ENCODE results near the gene PLA2G6. TPM values are rescaled to one million over a fixed set of nuclear protein-coding genes. Genes with fewer than 3 reads are reported as not detected.

PLA2G6 gene
- total RNA-seq, 1 experiment from 2014 or later = 13.4 TPM

DNA sequence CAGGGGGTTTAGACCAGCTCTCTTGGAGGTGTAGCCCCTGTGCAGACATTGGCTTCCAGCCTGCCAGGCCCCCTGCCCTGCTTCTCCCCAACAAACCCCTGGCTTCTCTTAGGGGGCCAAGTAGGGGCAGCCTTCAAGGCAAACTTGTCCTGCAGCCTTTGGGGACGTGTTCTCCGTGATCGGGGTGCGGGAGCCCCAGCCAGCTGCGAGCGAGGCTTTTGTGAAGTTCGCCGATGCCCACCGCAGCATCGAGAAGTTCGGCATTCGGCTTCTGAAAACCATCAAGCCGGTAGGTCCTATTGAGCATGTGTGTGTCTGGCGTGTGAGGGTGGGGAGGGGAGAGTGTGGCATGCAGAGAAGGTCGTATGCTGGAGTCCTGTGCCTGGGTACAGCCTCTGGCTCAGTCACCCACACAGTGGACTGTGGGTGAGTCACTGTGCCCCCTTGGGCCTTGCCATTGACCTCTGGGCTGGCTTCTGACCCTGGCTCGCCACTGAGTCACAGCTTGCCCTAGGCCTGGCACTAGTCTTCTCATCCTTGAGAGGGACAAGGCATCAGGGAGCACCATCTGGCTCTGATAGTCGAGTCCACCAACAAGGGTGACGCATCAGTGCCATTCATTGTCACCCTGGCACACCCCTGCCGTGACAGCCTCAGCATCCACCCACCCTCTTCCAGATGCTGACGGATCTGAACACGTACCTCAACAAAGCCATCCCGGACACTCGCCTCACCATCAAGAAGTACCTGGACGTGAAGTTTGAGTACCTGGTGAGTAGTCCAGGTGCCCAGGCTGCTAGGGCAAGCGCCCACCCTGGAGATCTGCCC is 109.1 kb downstream of the PLA2G6 start:
- no peak for DNase-seq (ENCODE audit: low read depth)
- in situ Hi-C loops (cut with HindIII; ENCODE audit: low pct_unique_long_range_greater_than_20kb, low sequenced_read_pairs) = no loop called here

DNA sequence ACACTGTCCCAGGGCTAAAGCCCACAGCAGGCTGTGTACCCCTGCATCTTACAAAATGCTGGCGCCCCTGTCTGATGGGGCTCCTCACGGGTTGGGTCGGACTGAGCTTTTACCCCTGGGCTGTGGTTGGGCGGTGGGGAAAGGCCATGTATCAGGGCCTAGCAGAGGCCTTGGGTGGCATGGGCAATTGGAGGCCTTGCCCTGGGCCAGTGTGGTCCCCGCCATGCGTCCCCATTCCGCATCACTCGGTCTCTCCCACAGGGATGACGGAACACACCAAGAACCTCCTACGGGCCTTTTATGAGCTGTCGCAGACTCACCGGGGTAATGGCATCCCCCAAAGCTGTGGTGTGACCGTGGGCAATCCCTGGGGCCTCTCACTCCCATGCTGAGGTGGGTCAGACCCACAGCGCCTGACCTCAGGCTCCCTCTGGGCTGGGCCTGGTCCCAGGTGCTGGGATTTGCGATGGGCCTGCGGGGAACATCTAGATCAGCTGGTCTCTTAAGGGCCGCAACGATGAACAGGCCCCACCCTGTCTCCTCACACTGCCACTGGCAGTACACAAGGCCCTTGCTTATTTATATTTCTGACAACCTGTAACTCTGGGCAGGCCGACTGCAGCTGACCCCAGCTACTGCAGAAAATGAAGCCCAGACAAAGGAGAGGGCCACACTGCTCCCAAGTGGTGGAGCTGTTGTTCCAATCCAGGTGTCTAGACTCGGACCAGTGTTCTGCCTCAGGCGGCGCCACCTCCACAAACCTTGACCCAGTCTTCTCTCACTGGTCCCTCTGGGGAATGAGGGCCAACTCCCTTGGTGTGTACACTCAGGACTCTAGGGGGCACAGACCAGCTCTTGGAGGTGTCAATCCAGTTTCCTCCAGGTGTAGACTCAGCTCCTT is 110.0 kb downstream of the PLA2G6 start:
- DNase-seq (ENCODE audit: low read depth) = no peak
- in situ Hi-C loops (cut with HindIII; ENCODE audit: low pct_unique_long_range_greater_than_20kb, low sequenced_read_pairs) = no loop called here

DNA sequence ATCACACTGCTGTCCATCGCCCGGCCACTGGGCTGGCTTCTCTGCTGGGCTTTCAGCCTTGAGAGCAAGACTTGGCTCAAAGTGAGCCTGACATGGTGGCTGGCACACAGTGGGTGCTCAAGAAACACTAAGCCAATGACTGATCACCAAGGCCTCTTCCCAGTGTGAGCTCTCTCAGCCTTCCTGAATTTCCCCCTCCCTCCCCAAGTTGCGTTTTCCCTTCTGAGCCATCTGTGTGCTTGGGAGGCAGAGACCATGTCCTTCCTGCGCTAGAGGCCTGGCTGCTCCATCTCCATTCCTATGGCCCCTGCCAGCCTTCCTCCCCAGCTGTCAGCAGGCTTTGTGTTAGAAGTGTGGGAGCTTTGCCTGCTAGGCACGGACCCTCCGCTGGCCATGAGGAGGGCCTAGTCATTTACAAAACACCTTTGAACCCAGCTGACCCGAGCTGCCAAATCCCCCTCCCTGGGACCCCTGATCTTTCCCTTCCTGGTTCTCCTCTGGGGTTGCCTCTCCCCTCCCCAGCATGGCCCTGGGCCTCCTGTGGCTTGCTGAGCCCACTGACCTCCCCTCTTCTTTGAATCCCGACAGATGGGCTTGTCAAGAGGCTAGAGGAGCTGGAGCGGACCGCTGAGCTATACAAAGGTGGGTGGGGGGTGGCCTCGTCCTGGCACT is 111.2 kb downstream of the PLA2G6 start:
- in situ Hi-C loops (cut with HindIII; ENCODE audit: low pct_unique_long_range_greater_than_20kb, low sequenced_read_pairs) = no loop called here
- no peak for DNase-seq (ENCODE audit: low read depth)

DNA sequence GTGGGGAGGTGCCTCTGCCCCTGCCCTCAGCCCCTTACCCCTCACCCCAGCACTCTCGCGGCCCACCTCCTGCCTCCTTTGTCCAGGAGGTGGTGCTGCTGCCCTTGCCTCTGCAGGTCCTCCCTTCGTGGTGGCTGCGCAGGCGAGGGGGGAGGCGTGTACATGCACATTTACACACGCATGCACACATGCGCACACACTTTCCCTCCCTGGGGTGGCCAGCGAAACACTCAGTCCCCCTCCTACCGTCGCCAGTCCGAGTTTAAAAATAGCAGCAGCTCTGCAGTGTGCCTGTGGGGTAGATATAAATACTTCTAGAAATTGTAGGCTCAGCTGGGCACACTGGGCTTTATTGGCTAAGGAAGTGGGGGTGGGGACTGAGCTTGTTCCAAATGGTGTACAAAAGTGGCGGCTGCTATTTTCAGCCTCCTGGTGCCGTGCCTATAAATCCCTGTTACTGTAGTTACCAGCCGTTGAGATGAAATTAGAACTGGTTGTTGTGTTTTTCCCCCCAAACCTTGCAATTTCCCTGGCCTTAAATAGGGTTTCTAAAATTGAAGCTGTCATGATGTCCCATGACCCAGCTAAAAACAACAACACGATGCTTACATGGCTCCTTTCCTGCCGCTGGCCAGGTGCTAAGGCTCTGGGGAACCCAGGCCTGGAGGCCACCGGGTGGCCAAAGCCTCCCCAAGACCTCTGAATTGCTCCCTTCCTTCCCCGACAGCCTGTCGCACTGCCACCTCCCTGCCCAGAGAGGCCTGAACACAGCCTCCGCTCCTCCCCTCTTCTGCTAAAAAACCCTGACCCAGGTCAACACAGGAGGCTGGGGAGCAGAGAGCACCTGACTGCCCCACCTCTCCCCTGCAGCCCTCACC is 112.0 kb downstream of the PLA2G6 start:
- in situ Hi-C loops (cut with HindIII; ENCODE audit: low pct_unique_long_range_greater_than_20kb, low sequenced_read_pairs) = no loop called here
- no peak for DNase-seq (ENCODE audit: low read depth)

DNA sequence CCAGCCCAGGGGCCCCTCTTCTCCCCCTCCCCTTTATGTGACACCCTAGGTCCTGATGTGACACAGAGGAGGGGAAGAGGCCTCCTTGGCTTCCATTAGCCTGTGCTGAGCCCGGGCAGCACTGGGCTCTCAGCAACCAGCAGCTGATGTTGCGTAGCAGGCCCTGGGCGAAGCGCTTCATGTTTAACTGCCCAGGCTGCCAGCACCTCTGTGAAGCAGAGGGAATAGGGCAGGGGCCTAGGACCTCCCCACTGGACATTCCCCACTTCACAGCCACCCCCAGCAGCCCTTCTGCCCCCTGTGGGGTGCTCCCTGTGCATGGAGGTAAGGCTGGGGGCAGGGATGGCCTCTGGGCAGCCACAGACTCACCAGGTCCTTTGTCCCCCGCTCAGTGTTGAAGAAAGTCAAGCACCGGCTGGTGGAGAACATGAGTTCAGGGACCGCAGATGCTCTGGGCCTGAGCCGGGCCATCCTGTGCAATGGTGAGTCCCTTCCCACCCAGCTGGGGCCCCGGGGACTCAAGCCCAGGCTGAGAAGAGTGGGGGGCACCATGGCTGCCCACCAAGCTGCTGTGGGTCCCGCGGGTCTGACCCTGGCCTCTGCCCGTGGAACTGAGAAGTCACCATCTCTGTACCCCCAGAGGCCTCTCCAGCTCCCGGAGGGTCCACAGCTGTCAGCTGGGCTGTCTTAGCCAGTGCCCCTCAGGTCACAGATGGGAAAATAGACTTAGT is 112.8 kb downstream of the PLA2G6 start:
- in situ Hi-C loops (cut with HindIII; ENCODE audit: low pct_unique_long_range_greater_than_20kb, low sequenced_read_pairs) = no loop called here
- no peak for DNase-seq (ENCODE audit: low read depth)

DNA sequence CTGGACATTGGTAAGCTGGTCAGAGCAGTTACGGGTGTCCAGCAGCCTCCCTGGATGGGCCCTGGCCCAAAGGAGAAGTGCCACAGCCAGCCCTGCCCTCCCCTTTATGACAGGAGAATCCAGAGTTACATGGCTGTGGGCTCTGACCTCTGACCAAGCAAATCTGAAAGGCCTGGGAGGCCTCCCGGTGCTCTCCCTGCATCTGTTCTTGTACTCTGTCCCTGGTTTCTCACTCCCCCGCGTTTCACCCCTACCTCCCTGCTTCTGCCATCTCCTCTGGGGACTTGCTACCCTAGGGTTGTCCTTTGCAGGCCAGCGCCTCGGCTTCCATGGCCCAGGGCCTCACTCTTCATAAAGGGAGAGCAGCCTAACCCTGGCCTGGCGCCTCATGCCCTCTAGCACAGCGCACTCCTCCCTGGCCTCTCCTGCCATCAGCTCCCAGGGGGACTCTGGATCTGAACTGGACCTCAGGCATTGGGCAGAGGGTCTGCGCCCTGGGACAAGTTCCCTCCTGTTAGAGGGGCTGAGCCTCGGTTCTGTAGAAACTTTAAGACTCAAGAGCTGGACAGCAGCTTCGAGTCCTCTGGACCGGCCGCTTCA is 113.8 kb downstream of the PLA2G6 start:
- in situ Hi-C loops (cut with HindIII; ENCODE audit: low pct_unique_long_range_greater_than_20kb, low sequenced_read_pairs) = no loop called here
- DNase-seq (ENCODE audit: low read depth) = no peak

DNA sequence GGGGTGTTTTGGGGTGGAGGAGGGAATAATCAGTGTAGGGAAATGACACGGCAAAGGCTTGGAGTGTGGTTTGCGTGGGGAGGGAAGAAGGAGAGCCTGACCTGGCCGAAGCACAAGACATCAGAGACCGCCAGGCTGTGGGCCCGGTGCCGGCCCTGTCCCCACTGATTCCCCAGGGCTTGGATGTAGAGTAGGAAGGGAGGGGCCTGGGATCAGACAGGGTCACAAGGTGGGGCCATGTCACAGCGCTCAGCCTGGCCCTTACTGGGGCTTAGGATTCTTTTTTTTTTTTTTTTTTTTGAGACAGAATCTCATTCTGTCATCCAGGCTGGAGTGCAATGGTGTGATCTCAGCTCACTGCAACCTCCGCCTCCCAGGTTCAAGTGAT is 114.6 kb downstream of the PLA2G6 start:
- in situ Hi-C loops (cut with HindIII; ENCODE audit: low pct_unique_long_range_greater_than_20kb, low sequenced_read_pairs) = no loop called here

DNA sequence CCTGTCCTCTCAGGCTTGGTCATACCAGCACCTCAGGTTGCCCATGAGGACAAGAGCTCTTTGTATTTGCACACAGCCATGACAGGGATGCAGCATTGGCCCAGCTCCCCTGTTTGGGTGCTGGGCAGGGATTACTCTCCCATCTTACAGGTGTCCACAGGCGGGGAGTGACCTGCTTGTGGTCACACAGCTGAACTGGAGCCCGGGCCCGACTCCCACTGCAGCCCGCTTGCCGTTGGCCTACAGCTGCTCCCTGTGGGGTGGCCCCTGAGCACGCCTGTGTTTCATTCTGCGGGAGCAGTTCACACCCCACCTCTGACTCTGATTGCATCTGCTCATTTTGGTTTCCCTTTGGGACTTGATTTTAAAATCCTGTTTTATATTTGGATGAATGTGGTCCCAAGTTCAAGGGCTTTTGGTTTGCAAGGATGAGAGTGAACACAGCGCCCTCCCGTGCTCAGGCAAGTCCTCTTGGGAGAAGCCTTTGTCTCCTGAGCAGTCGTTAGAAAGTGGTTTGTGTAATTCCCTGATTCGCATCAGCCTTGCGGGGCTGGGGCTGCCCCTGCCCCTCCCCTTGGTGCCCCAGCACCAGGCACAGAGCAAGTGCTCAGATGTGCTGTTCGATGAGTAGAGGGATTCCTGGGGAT is 115.1 kb downstream of the PLA2G6 start:
- in situ Hi-C loops (cut with HindIII; ENCODE audit: low pct_unique_long_range_greater_than_20kb, low sequenced_read_pairs) = no loop called here

More for the DNA sequence above, 114.6 kb downstream of the PLA2G6 start:
- DNase-seq (ENCODE audit: low read depth) = no peak

DNA sequence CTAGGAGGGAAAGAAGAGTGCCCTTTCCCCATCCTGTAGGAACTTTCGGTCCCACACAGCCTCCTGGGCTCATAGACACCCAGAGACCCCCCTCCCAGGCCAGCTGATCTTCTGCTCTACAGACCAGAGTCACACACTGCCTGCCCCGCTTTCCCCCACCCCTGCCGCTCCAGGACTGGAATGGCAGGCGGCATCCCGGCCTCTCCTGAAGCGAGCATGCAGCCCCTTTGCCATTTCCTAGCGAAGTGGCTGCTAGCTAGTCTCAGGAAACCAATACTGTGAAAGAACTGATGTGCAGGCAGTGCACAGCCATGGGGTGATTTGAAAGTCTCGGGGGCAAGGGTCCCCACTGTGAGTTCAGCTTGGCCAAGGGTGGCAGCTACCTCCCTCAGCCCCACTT is 116.1 kb downstream of the PLA2G6 start:
- in situ Hi-C loops (cut with HindIII; ENCODE audit: low pct_unique_long_range_greater_than_20kb, low sequenced_read_pairs) = no loop called here
- no peak for DNase-seq (ENCODE audit: low read depth)

More for the DNA sequence above, 115.1 kb downstream of the PLA2G6 start:
- DNase-seq (ENCODE audit: low read depth) = no peak

DNA sequence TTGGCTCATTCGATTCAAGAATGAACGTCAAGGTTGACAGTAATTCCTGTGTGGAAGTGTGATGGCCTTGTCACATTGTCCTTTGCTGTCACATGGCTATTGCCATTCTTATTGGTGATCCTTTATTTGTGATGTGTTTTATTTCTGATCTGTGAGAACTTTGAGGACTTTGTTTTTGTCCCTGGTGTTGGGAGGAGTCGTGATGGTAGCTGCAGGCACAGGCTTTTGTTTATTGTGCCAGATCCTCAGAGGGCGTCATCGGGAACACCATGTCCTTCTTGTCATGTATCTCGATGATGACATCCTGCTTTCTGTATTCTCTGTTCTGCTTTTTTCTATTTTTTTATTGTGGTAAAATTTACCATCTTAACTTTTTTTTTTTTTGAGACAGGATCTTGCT is 118.8 kb downstream of the PLA2G6 start:
- in situ Hi-C loops (cut with HindIII; ENCODE audit: low pct_unique_long_range_greater_than_20kb, low sequenced_read_pairs) = no loop called here
- DNase-seq (ENCODE audit: low read depth) = no peak

Other genes with a start within 250 kb of the PLA2G6 start
- gene C22orf23, start 228.2 kb downstream of the PLA2G6 start, total RNA-seq (2014; rRNA removed; shearing (Covaris generic); ENCODE audit: low replicate concordance) = 0.17 and 0.90 TPM in 2 replicates
- gene POLR2F, start 228.1 kb downstream of the PLA2G6 start, total RNA-seq (2014; rRNA removed; shearing (Covaris generic); ENCODE audit: low replicate concordance) = 275 and 283 TPM in 2 replicates
- not detected in 2 replicates for gene SOX10, start 197.3 kb downstream of the PLA2G6 start, total RNA-seq (2014; rRNA removed; shearing (Covaris generic); ENCODE audit: low replicate concordance)
- 11.1 and 30.8 TPM in 2 replicates for gene PICK1, start 124.4 kb downstream of the PLA2G6 start, total RNA-seq (2014; rRNA removed; shearing (Covaris generic); ENCODE audit: low replicate concordance)
- not detected in 2 replicates for gene SLC16A8, start 97.6 kb downstream of the PLA2G6 start, total RNA-seq (2014; rRNA removed; shearing (Covaris generic); ENCODE audit: low replicate concordance)
- 4.0 and 8.1 TPM in 2 replicates for gene BAIAP2L2, start 71.1 kb downstream of the PLA2G6 start, total RNA-seq (2014; rRNA removed; shearing (Covaris generic); ENCODE audit: low replicate concordance)
- gene MAFF, start 20.2 kb upstream of the PLA2G6 start, total RNA-seq (2014; rRNA removed; shearing (Covaris generic); ENCODE audit: low replicate concordance) = 24.5 and 29.3 TPM in 2 replicates
- gene TMEM184B, start 91.2 kb upstream of the PLA2G6 start, total RNA-seq (2014; rRNA removed; shearing (Covaris generic); ENCODE audit: low replicate concordance) = 31.2 and 46.9 TPM in 2 replicates
- gene CSNK1E, start 135.6 kb upstream of the PLA2G6 start, total RNA-seq (2014; rRNA removed; shearing (Covaris generic); ENCODE audit: low replicate concordance) = 62.6 and 62.7 TPM in 2 replicates